NCI-H1105 treated with DMSO at 0.1 percent for 48 hours (cell line): ENCODE data around the gene ZNF256.

Source experiments
- DNase-seq: peaks from one replicate; lab custom pipeline; 2025; lab: John Stamatoyannopoulos, UW

ZNF256 gene

GRCh38 chr19:57947419-57948134, at the start of gene ZNF256:
Gene ZNF256 (minus strand): TSS chr19:57947706. CDS start chr19:57947474, 232 bp downstream.
- peak; percentile 66 for DNase-seq

- no peak for DNase-seq
These were observed 45.3 kb upstream of the ZNF256 start for GRCh38 chr19:57992841-57993240.

GRCh38 chr19:57978586-57979289, 31.2 kb upstream of the ZNF256 start:
- no peak for DNase-seq

- DNase-seq = no peak
These were observed 26.9 kb upstream of the ZNF256 start, which contains the start of gene C19orf18 for GRCh38 chr19:57974434-57974833. Gene C19orf18 (minus strand): TSS chr19:57974534. CDS start chr19:57974432, 102 bp downstream.

- DNase-seq = no peak
These were observed 17.3 kb upstream of the ZNF256 start for GRCh38 chr19:57964761-57965160.

GRCh38 chr19:57961785-57962184, 14.3 kb upstream of the ZNF256 start:
- DNase-seq = no peak

GRCh38 chr19:57954996-57955395, 7.5 kb upstream of the ZNF256 start:
- no peak for DNase-seq

GRCh38 chr19:57949702-57950101, 2.2 kb upstream of the ZNF256 start:
- no peak for DNase-seq

GRCh38 chr19:57949296-57949695, 1.8 kb upstream of the ZNF256 start:
- no peak for DNase-seq

GRCh38 chr19:57947088-57947418, 453 bp downstream of the ZNF256 start:
- no peak for DNase-seq

- DNase-seq = no peak
These were observed 1.2 kb downstream of the ZNF256 start for GRCh38 chr19:57946316-57946715.

- no peak for DNase-seq
These were observed 5.9 kb downstream of the ZNF256 start for GRCh38 chr19:57941593-57941992.

- DNase-seq = no peak
These were observed 11.8 kb downstream of the ZNF256 start for GRCh38 chr19:57935731-57936130.

GRCh38 chr19:57934820-57935665, 12.5 kb downstream of the ZNF256 start, which contains the start of gene ZNF418:
Gene ZNF418 (minus strand): TSS chr19:57935402. CDS start chr19:57933822, 1,580 bp downstream.
- DNase-seq = no peak

GRCh38 chr19:57927587-57927986, 19.9 kb downstream of the ZNF256 start:
- no peak for DNase-seq

- peak; percentile 96 for DNase-seq
These were observed 31.1 kb downstream of the ZNF256 start, which contains the start of gene ZNF417 for GRCh38 chr19:57916168-57916995. Gene ZNF417 (minus strand): TSS chr19:57916592. CDS start chr19:57916411, 181 bp downstream.

- DNase-seq = no peak
These were observed 33.0 kb downstream of the ZNF256 start for GRCh38 chr19:57914531-57914930.

- no peak for DNase-seq
These were observed 40.1 kb downstream of the ZNF256 start for GRCh38 chr19:57907394-57907793.

- no peak for DNase-seq
These were observed 42.2 kb downstream of the ZNF256 start for GRCh38 chr19:57905258-57905657.

- no peak for DNase-seq
These were observed 43.8 kb downstream of the ZNF256 start for GRCh38 chr19:57903618-57904184.

GRCh38 chr19:57900311-57900710, 47.2 kb downstream of the ZNF256 start:
- DNase-seq = no peak
